Measurements from ENCODE around the gene MORF4L1. TPM values are rescaled to one million over a fixed set of nuclear protein-coding genes. Genes with fewer than 3 reads are reported as not detected.
"Not testable (repeated sequence)": the region's sequence is repeated elsewhere in the genome, so short reads cannot be mapped to it uniquely, and the experiment has no call there.

Gene MORF4L1
- total RNA-seq, 2 donors from 2014 or later = 134 to 226 TPM

DNA sequence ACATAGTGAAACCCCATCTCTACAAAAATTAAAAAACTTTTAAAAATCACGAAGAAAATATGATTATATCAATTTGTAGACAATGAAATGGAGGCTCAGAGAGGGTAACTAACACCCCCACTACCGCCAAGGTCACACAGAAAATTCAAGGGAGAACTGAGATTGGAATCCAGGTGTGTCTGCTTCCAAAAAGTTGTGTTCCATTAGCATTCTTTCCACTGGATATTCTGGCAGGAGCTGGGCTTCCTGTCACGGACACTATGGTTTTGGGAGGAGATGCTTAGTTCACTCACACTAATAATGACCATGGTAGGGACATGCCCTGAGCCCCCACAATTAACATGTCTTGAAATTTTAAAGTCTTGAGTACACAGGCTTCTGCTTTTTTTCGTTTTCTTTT, 43.4 kb downstream of the MORF4L1 start:
- Mint-ChIP-seq H3K27ac (no peak overlapping the region), H3K27me3 (no peaks in the 10 kb centered on the region), H3K36me3 (peaks cover 13% of the 10 kb centered on the region), H3K9me3 (no peaks in the 10 kb centered on the region), H3K4me3 (no peak overlapping the region), H3K4me1 (ENCODE audit: low read depth in 2 of 2) (peaks cover 14 to 18% of the 10 kb centered on the region in 2 donors)
- no peak for DNase-seq (ENCODE audit: low spot score)
- ATAC-seq = no peak

DNA sequence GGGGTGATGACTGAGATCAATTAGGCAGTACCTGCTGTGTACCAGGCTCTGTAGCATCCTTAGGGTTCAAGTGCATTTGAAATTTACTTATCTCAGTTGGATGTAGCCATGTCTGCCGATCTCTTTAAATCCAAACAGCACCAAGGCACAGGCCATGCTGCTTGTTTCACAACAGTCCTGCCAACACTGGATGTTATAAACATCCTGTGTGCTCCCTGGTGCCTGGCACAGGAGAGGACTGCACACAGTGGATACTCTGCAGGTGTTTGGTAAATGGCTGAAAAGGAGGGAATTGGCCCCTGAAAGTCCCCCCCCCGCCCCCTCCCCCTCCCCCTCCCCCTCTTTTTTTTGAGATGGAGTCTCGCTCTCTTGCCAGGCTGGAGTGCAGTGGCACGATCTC, 45.2 kb downstream of the MORF4L1 start:
- no peak for ATAC-seq
- Mint-ChIP-seq H3K4me1 (ENCODE audit: low read depth in 2 of 2) (peaks cover 0 to 4% of the 10 kb centered on the region in 2 donors), H3K27me3 (no peaks in the 10 kb centered on the region), H3K36me3 (no peaks in the 10 kb centered on the region), H3K4me3 (no peak overlapping the region), H3K9me3 (no peaks in the 10 kb centered on the region), H3K27ac (no peak overlapping the region)
- DNase-seq (ENCODE audit: low spot score) = no peak

DNA sequence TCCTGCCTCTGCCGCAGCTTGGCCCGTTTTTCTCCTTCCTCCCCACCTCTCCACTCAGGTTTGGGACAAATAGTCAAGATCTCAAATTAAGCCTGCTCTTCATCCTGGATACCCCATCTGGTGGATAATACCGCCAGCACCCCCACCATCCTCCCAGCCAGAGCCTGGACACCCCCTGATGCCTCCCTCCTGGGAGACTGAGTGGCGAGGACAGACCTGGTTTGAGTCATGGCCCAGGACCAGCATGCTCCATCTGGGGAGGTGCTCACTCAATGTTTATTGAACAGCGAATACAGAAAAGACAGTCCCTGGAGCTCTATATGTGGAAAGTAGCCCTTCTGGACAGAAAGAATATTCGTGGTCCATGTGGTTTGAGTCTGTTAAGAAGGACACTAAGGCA, 48.8 kb downstream of the MORF4L1 start:
- H3K27ac Mint-ChIP-seq = no peak overlapping the region
- ATAC-seq = no peak
- no peaks in the 10 kb centered on the region for H3K36me3 Mint-ChIP-seq
- peaks cover 0 to 4% of the 10 kb centered on the region in 2 donors for H3K4me1 Mint-ChIP-seq (ENCODE audit: low read depth in 2 of 2)
- no peaks in the 10 kb centered on the region for H3K9me3 Mint-ChIP-seq
- DNase-seq (ENCODE audit: low spot score) = no peak
- H3K27me3 Mint-ChIP-seq = no peaks in the 10 kb centered on the region
- no peak overlapping the region for H3K4me3 Mint-ChIP-seq

DNA sequence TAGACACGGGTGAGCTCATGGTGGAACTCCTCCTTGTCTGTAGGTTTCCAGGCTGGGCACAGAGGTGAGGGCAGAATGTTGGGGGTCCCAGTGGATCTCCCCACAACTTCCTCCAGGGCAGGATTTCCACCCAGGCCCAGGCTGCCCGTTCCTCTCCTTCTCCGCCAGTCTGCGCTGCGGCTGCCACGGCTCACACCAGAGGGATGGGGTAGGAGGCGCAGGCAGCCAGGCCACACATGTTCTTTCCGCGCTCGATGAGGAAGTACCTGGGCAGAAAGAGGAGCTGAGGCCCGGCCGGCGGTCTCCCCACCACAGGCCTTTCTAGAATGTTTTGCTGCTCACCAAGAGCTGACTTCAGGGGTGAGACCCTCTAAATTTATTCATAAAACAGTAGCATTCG, 49.2 kb downstream of the MORF4L1 start:
- Mint-ChIP-seq H3K27me3 (no peaks in the 10 kb centered on the region), H3K4me3 (no peak overlapping the region), H3K9me3 (no peaks in the 10 kb centered on the region), H3K4me1 (ENCODE audit: low read depth in 2 of 2) (peaks cover 0 to 2% of the 10 kb centered on the region in 2 donors), H3K27ac (no peak overlapping the region), H3K36me3 (no peaks in the 10 kb centered on the region)
- ATAC-seq (no peak), DNase-seq (ENCODE audit: low spot score) (no peak)

DNA sequence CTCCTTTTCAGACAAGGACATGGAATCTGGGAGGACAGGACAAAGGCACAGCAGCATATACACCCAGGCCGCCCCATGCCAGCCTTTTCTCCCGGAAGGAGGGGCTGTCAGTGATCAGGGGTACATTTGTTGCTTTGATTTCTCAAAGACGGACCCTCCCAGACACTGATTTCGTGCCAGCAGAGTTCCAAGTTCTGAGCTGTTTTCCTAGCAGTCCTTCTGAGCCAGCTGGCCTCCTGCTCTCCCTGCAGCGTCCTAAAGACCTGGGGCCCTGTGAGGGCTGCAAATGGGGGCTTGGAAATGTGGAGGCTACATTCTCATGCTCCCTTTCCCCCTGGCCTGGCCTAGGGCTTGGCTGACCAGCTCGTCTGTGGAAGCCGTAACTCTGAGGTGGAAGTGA, 49.8 kb downstream of the MORF4L1 start:
- H3K27ac Mint-ChIP-seq = no peak overlapping the region
- no peaks in the 10 kb centered on the region for H3K27me3 Mint-ChIP-seq
- no peak overlapping the region for H3K4me3 Mint-ChIP-seq
- ATAC-seq (no peak), DNase-seq (ENCODE audit: low spot score) (no peak)
- no peaks in the 10 kb centered on the region for H3K36me3 Mint-ChIP-seq
- H3K9me3 Mint-ChIP-seq = no peaks in the 10 kb centered on the region
- H3K4me1 Mint-ChIP-seq (ENCODE audit: low read depth in 2 of 2) = no peaks in the 10 kb centered on the region

DNA sequence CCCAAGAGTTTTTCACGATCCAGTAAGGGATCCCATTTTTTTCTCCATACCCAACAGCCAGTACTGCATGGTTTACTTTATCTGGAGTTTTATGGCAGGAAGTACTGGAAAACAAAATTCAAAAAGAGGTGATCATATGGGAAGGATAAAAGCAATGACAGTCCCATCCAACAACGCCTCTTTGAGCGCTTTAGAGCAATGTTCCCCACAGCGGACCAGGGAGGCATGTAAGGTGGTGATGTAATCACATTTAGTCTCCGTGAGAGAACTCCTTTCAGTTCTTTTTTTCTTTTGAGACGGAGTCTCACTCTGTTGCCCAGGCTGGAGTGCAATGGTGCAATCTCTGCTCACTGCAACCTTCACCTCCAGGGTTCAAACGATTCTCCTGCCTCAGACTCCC, 50.3 kb downstream of the MORF4L1 start:
- H3K4me3 Mint-ChIP-seq = no peak overlapping the region
- no peak overlapping the region for H3K27ac Mint-ChIP-seq
- no peak for DNase-seq (ENCODE audit: low spot score)
- no peaks in the 10 kb centered on the region for H3K4me1 Mint-ChIP-seq (ENCODE audit: low read depth in 2 of 2)
- H3K36me3 Mint-ChIP-seq = no peaks in the 10 kb centered on the region
- no peaks in the 10 kb centered on the region for H3K9me3 Mint-ChIP-seq
- no peak for ATAC-seq
- H3K27me3 Mint-ChIP-seq = no peaks in the 10 kb centered on the region

DNA sequence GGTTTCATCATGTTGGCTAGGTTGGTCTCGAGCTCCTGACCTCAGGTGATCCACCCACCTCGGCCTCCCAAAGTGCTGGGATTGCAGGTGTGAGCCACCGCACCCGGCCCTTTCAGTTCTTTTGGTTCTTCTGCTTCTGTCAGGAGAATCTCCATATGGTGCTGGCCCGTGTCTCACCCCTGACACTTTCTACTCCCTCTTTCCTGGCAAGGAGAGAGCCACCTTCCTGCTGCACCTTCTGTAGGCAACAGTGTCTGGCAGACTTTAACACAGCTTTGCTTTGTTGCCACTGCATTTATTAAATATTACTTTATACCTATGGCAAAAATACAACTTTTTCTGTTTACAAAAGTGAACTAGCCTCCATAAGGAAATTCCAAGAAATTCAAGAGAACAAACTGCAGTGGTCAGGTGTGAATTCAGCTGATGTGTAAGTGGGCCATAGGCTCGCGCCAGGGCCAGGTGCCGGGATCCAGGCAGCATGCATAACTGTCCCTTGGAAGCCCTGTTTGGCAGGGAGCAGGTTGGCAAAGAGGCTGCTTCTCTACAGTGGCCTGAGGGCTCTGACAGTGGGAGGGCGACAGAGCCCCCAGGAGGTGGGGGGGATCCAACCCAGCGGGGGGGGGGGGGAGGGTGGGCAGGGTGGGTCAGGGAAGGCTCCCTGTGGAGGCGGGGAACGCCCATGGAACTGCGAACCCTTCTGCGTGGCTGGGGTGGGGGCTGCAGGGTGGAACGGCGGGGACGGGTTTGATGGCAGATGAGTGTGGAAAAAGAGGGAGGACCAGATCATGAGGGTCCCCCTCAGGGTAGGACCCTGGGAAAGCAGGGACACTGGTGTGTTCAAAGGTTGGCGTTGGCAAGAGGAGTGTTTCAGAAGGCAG, 51.0 kb downstream of the MORF4L1 start:
- H3K36me3 Mint-ChIP-seq = no peaks in the 10 kb centered on the region
- DNase-seq (ENCODE audit: low spot score) (no peak), ATAC-seq (no peak)
- H3K9me3 Mint-ChIP-seq = no peaks in the 10 kb centered on the region
- no peaks in the 10 kb centered on the region for H3K27me3 Mint-ChIP-seq
- no peaks in the 10 kb centered on the region for H3K4me1 Mint-ChIP-seq (ENCODE audit: low read depth in 2 of 2)
- no peak overlapping the region for H3K4me3 Mint-ChIP-seq
- H3K27ac Mint-ChIP-seq = peak overlapping the region in 1 of 2 donors; percentile 34

DNA sequence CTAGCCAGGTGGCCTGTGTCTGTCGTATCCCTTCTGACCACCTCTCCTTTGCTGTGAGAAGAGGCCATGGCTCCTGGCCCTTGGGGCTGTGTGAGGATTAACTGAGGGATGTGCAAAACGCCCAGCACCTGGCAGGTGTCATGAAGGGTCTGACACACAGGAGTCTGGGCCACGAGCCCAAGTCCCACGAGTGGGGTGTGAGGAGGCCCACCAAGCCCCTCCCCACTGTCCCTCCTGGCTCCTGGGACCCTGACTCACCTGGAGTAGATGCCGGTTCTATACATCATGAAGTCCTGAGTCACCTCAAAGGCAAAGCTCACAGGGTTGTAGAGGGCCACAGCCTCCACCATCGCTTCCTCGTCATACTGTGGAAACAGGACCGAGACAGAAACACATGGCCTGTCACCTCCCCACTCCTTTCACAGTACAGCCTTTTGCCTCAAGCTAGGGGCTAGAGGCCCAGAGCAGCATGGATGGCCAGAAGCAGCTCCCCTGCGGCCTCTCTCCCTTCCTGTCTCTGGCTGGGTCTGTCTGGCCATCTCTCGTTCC, 52.5 kb downstream of the MORF4L1 start:
- Mint-ChIP-seq H3K4me3 (no peak overlapping the region), H3K36me3 (no peaks in the 10 kb centered on the region), H3K27ac (no peak overlapping the region), H3K27me3 (no peaks in the 10 kb centered on the region), H3K4me1 (ENCODE audit: low read depth in 2 of 2) (no peaks in the 10 kb centered on the region), H3K9me3 (no peaks in the 10 kb centered on the region)
- DNase-seq (ENCODE audit: low spot score) = no peak
- no peak for ATAC-seq

DNA sequence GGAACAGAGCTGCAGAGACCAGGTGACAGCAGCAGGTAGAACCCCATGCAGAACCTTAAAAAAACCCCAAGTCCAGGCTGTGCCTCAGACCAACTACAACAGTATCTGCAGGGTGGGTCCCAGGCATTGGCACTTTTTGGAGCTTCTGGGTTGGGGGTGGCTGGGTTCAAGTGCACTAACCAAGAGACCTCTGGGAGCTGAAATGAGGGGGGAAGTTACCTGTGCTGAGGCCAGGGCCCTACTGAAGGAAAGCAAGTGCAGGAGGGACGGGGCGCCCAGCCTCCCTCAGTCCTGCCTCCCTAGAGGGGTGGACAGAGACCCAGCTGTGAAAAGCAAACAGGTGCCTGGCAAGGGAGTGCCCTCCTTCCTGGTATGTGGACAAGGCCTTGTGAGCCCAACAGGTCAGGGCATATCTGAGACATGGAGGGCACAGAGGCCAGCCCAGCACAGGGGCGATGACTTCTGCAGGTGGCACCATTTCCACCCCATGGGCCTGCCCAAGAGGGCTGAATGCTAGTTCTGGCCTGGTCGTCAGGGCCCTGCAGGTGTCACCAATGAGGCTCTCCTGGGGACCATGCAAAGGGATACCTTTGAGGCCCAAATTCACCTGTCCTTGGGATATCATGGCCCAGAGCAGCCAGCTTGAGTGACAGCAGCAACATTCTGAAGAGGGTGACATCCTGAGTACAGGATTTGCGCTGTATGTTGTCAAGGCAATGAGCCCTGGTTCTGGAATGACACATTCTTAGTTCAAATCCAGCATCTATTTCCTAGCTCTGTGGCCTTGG, 53.5 kb downstream of the MORF4L1 start:
- Mint-ChIP-seq H3K27me3 (no peaks in the 10 kb centered on the region), H3K4me1 (ENCODE audit: low read depth in 2 of 2) (no peaks in the 10 kb centered on the region), H3K9me3 (no peaks in the 10 kb centered on the region), H3K4me3 (no peak overlapping the region), H3K36me3 (no peaks in the 10 kb centered on the region), H3K27ac (no peak overlapping the region)
- ATAC-seq (peak in 1 of 2 donors; percentile 24), DNase-seq (ENCODE audit: low spot score) (no peak)

DNA sequence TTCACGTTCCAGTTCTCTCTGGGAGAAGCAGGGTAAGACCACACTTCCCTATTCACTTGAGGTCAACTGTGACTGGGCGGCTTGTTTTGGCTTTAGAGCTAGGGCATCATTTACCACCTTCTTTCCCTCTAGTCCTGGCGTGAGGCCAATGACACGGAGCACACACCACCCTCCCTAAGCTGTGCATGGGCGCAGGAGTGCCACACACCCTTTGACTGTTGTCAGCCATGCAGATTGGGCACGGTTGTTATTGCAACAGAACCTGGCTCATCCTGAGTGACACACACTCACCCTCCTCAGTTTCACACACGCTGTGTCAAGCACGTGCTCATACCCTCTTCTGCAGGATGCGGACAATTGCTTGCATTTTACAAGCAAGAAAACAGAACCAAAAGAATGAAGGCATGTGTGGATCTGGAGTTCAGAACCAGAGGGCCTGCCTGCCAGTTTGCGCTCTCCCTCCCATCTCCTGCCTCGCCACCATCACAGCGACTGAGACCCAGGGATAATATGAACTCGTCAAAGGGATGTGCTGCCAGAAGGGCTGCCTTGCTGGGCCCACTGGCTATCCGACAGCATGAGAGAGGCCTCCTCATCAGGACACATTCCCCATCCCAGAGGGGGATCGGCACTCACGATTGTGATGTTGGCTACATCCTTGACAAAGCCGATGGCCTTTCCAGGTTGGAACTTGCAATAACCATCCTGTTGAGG, 54.5 kb downstream of the MORF4L1 start:
- Mint-ChIP-seq H3K27ac (no peak overlapping the region), H3K9me3 (no peaks in the 10 kb centered on the region), H3K27me3 (no peaks in the 10 kb centered on the region), H3K36me3 (no peaks in the 10 kb centered on the region), H3K4me1 (ENCODE audit: low read depth in 2 of 2) (no peaks in the 10 kb centered on the region), H3K4me3 (no peak overlapping the region)
- DNase-seq (ENCODE audit: low spot score) = no peak
- no peak for ATAC-seq

DNA sequence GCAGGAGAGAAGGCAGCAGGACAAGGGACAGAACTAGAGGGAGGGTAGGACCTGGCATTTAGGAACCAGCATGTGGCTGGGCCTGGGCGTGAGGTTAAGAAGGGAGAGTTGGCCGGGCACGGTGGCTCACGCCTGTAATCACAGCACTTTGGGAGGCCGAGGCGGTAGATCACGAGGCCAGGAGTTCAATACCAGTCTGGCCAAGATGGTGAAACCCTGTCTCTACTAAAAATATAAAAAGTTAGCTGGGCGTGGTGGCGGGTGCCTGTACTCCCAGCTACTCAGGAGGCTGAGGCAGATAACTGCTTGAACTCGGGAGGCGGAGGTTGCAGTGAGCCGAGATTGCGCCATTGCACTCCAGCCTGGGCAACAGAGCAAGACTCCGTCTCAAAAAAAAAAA, 55.5 kb downstream of the MORF4L1 start:
- H3K27ac Mint-ChIP-seq; DNase-seq (ENCODE audit: low spot score); ATAC-seq; H3K36me3 Mint-ChIP-seq; H3K4me1 Mint-ChIP-seq (ENCODE audit: low read depth in 2 of 2); H3K27me3 Mint-ChIP-seq; H3K4me3 Mint-ChIP-seq; H3K9me3 Mint-ChIP-seq: not testable (repeated sequence)

DNA sequence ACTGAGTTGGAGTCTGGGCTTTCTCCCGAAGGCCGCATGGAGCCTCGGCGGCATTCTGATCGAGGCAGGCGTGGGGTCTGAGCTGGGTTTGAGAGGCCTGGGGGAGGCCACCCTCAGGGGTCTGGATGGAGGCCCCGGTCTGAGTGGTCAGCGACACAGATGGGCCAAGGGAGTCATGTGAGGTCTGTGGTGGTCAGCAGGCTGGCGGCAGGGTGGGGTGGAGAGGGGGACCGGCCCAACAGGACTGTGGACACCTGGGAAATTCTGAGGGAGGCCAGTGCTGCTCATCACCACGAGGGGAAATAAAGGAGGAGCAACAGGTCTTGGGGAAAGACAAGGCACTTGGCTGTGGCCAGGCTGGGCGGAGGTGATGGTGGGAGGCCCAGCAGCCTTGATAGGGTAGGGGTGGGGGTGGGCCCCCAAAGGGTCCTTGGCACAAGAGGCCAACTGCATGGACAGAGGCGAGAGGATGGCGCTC, 56.0 kb downstream of the MORF4L1 start:
- ATAC-seq = no peak
- Mint-ChIP-seq H3K27me3 (no peaks in the 10 kb centered on the region), H3K9me3 (no peaks in the 10 kb centered on the region), H3K27ac (no peak overlapping the region), H3K36me3 (no peaks in the 10 kb centered on the region), H3K4me3 (no peak overlapping the region), H3K4me1 (ENCODE audit: low read depth in 2 of 2) (no peaks in the 10 kb centered on the region)
- DNase-seq (ENCODE audit: low spot score) = no peak

DNA sequence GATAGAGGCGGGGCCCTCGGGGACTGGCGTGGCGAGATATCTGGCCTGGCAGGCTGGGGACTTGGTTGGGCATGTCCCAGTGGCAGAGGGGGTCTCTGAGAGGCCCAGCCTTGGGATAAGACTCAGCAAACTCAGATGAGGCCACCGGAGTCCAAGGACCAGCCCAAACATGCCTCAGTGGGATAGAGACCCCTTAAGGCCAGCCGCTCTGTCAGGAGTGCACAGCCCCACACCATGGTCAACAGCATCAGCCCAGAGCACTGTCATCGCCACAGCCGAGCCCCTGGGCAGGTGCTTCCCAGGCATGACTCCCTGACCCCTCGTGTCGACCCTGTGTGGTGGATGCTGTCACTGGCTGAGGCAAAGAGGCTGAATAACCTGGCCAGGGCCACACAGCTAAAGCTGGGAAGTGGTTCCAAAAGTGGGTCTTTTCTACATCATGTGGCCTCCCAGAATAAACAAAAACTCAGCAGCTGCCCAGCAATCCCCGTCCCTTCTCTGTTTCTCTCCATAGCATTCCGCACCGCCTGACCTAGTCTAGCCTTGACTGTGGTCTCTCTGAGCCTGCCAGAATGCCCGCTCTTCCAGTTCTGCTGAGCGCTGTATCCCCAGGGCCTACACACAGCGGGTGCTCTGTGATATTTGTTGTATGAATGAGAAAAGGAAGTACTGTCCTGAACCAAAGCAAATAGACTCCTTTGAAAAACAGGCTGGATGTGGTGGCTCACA, 57.0 kb downstream of the MORF4L1 start:
- DNase-seq (ENCODE audit: low spot score) = no peak
- no peaks in the 10 kb centered on the region for H3K27me3 Mint-ChIP-seq
- no peak overlapping the region for H3K4me3 Mint-ChIP-seq
- H3K36me3 Mint-ChIP-seq = no peaks in the 10 kb centered on the region
- H3K27ac Mint-ChIP-seq = peak overlapping the region in 1 of 2 donors; percentile 12
- no peaks in the 10 kb centered on the region for H3K9me3 Mint-ChIP-seq
- no peaks in the 10 kb centered on the region for H3K4me1 Mint-ChIP-seq (ENCODE audit: low read depth in 2 of 2)
- no peak for ATAC-seq

All from natural killer cell treated with Interleukin-12 subunit alpha and Interleukin-12 subunit beta and Interleukin-15 and Interleukin-18, amount 100 ng/mL, for 72 hours (primary cell).